ENCODE data around the gene BRMS1L. TPM values are rescaled to one million over a fixed set of nuclear protein-coding genes. Genes with fewer than 3 reads are reported as not detected.
A peak's percentile ranks its signal among the peaks of the same experiment; 100 is the strongest.

The BRMS1L gene
- total and polyA plus RNA-seq, 2 of the 13 experiments (the other 11 are each of a cell fraction or from before 2014, with no cell fraction given) = 21.1 to 23.8 TPM

- TF ChIP-seq GZF1 (CRISPR knock-in tag; IDR thresholded peaks at IDR 0.05) = no peak
- no peak for TF ChIP-seq FOXA1 (IDR thresholded peaks at IDR 0.05)
- no peak for TF ChIP-seq FOXA1 (CRISPR knock-in tag; IDR thresholded peaks at IDR 0.05)
- TF ChIP-seq STAT6 (CRISPR knock-in tag; IDR thresholded peaks at IDR 0.05; ENCODE audit: borderline replicate concordance) = no peak
- TF ChIP-seq PITX1 (CRISPR knock-in tag; IDR thresholded peaks at IDR 0.05) = no peak
- TF ChIP-seq ZNF317 (CRISPR knock-in tag; IDR thresholded peaks at IDR 0.05) = 0 out of 2 replicates have a peak, but pooled peaks have one; percentile 21
- no peak for TF ChIP-seq SIN3B (IDR thresholded peaks at IDR 0.05; ENCODE audit: low read length)
- TF ChIP-seq ZNF180 (CRISPR knock-in tag; IDR thresholded peaks at IDR 0.05; ENCODE audit: borderline replicate concordance, low read depth) = no peak
- TF ChIP-seq RNF219 (CRISPR knock-in tag; IDR thresholded peaks at IDR 0.05) = no peak; the same call in 1 of the 2 replicates
- TF ChIP-seq ZNF101 (CRISPR knock-in tag; IDR thresholded peaks at IDR 0.05; ENCODE audit: borderline replicate concordance, low read depth) = no peak
- no peak for TF ChIP-seq MAFG (CRISPR knock-in tag; IDR thresholded peaks at IDR 0.05)
- no peak for TF ChIP-seq HNRNPUL1 (IDR thresholded peaks at IDR 0.05; ENCODE audit: low read depth, low read length)
- TF ChIP-seq TMF1 (CRISPR knock-in tag; IDR thresholded peaks at IDR 0.05; ENCODE audit: low read depth) = no peak
- TF ChIP-seq POLR2G (IDR thresholded peaks at IDR 0.05; ENCODE audit: low read depth, low read length) = no peak
- no peak for TF ChIP-seq ZNF224 (CRISPR knock-in tag; IDR thresholded peaks at IDR 0.05)
- no peak for TF ChIP-seq ZNF709 (CRISPR knock-in tag; IDR thresholded peaks at IDR 0.05)
- 0 out of 2 replicates have a peak, but pooled peaks have one; percentile 32 for TF ChIP-seq ZNF24 (IDR thresholded peaks at IDR 0.05)
- no peak for TF ChIP-seq THAP9 (CRISPR knock-in tag; IDR thresholded peaks at IDR 0.05; ENCODE audit: borderline replicate concordance)
- peak; percentile 71 for TF ChIP-seq GATAD2A (CRISPR knock-in tag; IDR thresholded peaks at IDR 0.05)
- 0 out of 2 replicates have a peak, but pooled peaks have one; percentile 46 for TF ChIP-seq HOXA5 (CRISPR knock-in tag; IDR thresholded peaks at IDR 0.05)
- no peak for TF ChIP-seq DNMT1 (CRISPR knock-in tag; IDR thresholded peaks at IDR 0.05)
- TF ChIP-seq LBX2 (CRISPR knock-in tag; IDR thresholded peaks at IDR 0.05; ENCODE audit: borderline replicate concordance) = no peak
These were observed 7.6 kb upstream of the BRMS1L start (continued) for GRCh38 chr14:35818346-35819115.

All from HepG2 (cell line).